Measurements from ENCODE around the gene VIM. TPM values are rescaled to one million over a fixed set of nuclear protein-coding genes. Genes with fewer than 3 reads are reported as not detected.
"Not testable (repeated sequence)": the region's sequence is repeated elsewhere in the genome, so short reads cannot be mapped to it uniquely, and the experiment has no call there.

VIM gene
- total and polyA plus RNA-seq, 5 donors from 2014 or later = 430 to 1,005 (median 491) TPM

DNA sequence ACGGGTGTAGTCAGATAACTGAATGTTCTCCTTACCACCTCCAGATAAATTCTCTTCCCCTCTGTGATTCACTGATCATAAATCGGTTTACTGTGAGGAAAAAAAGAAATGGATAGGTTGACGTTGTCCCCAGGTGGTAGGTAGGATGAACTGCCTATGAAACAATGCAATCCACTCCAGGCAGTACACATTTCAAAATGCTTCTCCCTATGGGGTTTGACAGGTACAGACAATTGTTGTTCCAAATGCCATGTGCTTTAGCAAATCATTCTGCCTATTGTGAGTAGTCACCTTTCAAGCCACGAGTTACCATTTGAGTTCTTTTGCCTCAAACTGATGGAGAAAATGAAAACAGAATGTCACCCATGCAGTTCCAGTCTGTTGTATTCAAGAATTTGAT lies 21.8 kb downstream of the VIM start:
- no peaks in the 10 kb centered on the region for H3K27me3 Mint-ChIP-seq
- peaks cover 5% of the 10 kb centered on the region for H3K36me3 Mint-ChIP-seq
- peak in 2 of 3 donors; percentile 18 to 44 for DNase-seq
- peak; percentile 60 to 65 for ATAC-seq (ENCODE audit: low read depth in 2 of 2)
- Histone ChIP-seq H3K4me3 (ENCODE audit: low read depth, low read length) (no peak overlapping the region), H3K27me3 (ENCODE audit: control insufficient read depth, insufficient read depth, low read length) (no peaks in the 10 kb centered on the region), H3K27ac (ENCODE audit: insufficient read depth, low read length, poor library complexity, severe bottlenecking) (no peak overlapping the region), H3K4me1 (ENCODE audit: control insufficient read depth, insufficient read depth, low read length, poor library complexity, severe bottlenecking) (no peaks in the 10 kb centered on the region), H3K36me3 (ENCODE audit: control insufficient read depth, insufficient read depth, low read length) (no peaks in the 10 kb centered on the region), H3K9me3 (ENCODE audit: control insufficient read depth in 2 of 2, low read length in 2 of 2) (no peaks in the 10 kb centered on the region)
- H3K9me3 Mint-ChIP-seq = peaks cover 0 to 4% (median 1%) of the 10 kb centered on the region in 7 donors
- H3K4me3 Mint-ChIP-seq = no peak overlapping the region
- H3K27ac Mint-ChIP-seq = peak overlapping the region in 1 of 3 donors; percentile 28
- H3K4me1 Mint-ChIP-seq = peaks cover 0 to 4% (median 0%) of the 10 kb centered on the region in 4 donors

DNA sequence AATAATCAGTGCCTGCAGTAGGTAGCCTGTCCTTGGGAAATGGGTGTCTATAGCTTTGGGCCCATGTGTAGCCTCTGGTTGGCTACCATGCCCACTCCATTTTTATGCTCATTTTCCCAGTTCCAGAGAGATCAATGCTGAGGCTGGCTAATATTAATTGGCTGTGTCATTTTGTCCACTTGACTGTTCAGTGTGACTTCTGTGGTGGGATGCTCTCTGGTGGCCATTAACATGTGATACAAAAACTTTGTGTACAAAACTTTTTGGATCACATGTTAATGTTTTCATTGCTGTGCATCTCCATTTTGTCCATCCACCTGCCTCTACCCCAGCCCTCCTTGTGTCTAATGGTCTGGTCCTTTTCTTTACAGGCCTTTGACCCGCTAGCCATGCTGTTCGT lies 22.7 kb downstream of the VIM start:
- H3K9me3 Mint-ChIP-seq = peaks cover 0 to 4% (median 1%) of the 10 kb centered on the region in 7 donors
- Histone ChIP-seq H3K36me3 (ENCODE audit: control insufficient read depth, insufficient read depth, low read length) (no peaks in the 10 kb centered on the region), H3K9me3 (ENCODE audit: control insufficient read depth in 2 of 2, low read length in 2 of 2) (no peaks in the 10 kb centered on the region), H3K27ac (ENCODE audit: insufficient read depth, low read length, poor library complexity, severe bottlenecking) (no peak overlapping the region), H3K27me3 (ENCODE audit: control insufficient read depth, insufficient read depth, low read length) (no peaks in the 10 kb centered on the region), H3K4me1 (ENCODE audit: control insufficient read depth, insufficient read depth, low read length, poor library complexity, severe bottlenecking) (no peaks in the 10 kb centered on the region), H3K4me3 (ENCODE audit: low read depth, low read length) (no peak overlapping the region)
- no peak overlapping the region for H3K4me3 Mint-ChIP-seq
- no peaks in the 10 kb centered on the region for H3K27me3 Mint-ChIP-seq
- no peak for DNase-seq
- H3K36me3 Mint-ChIP-seq = peaks cover 5% of the 10 kb centered on the region
- no peak for ATAC-seq (ENCODE audit: low read depth in 2 of 2)
- H3K4me1 Mint-ChIP-seq = peaks cover 0 to 4% (median 0%) of the 10 kb centered on the region in 4 donors
- H3K27ac Mint-ChIP-seq = no peak overlapping the region

DNA sequence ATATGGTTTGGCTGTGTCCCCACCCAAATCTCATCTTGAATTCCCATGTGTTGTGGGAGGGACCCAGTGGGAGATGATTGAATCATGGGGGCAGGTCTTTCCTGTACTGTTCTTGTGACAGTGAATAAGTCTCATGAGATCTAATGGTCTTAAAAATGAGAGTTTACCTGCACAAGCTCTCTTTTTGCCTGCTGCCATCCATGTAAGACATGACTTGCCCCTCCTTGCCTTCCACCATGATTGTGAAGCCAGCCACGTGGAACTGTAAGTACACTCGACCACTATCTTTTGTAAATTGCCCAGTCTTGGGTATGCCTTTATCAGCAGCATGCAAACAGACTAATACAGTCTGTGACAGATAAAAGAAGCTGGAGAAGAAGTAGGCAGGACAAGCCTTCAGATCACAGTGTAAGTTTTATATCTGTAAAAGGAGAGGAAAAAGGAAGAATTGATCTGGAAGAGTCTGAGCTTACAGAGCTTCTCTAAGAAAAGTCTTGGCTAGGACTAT lies 26.6 kb downstream of the VIM start:
- ATAC-seq (ENCODE audit: low read depth in 2 of 2) = not testable (repeated sequence)

DNA sequence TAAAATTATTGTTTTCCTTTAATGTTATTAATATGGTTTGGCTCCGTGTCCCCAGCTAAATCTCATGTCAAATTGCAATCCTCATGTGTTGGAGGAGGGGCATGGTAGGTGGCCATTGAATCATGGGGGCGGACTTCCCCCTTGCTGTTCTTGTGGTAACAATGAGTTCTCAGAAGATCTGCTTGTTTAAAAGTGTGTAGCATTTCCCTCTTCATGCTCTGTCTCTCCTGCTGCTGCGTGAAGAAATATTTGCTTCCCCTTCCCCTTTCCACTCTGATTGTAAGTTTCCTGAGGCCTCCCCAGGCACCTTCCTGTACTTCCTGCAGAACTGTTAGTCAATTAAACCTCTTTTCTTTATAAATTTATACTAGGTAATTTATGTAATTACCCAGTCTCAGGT lies 27.5 kb downstream of the VIM start:
- H3K4me1 Mint-ChIP-seq = peaks cover 4 to 10% (median 6%) of the 10 kb centered on the region in 4 donors
- ATAC-seq (ENCODE audit: low read depth in 2 of 2) (no peak), DNase-seq (no peak)
- Histone ChIP-seq H3K27me3 (ENCODE audit: control insufficient read depth, insufficient read depth, low read length) (no peaks in the 10 kb centered on the region), H3K4me1 (ENCODE audit: control insufficient read depth, insufficient read depth, low read length, poor library complexity, severe bottlenecking) (no peaks in the 10 kb centered on the region), H3K27ac (ENCODE audit: insufficient read depth, low read length, poor library complexity, severe bottlenecking) (no peak overlapping the region), H3K36me3 (ENCODE audit: control insufficient read depth, insufficient read depth, low read length) (no peaks in the 10 kb centered on the region), H3K9me3 (ENCODE audit: control insufficient read depth in 2 of 2, low read length in 2 of 2) (no peaks in the 10 kb centered on the region), H3K4me3 (ENCODE audit: low read depth, low read length) (no peak overlapping the region)
- no peaks in the 10 kb centered on the region for H3K36me3 Mint-ChIP-seq
- no peak overlapping the region for H3K27ac Mint-ChIP-seq
- no peak overlapping the region for H3K4me3 Mint-ChIP-seq
- peaks cover 0 to 6% (median 0%) of the 10 kb centered on the region in 7 donors for H3K9me3 Mint-ChIP-seq
- H3K27me3 Mint-ChIP-seq = no peaks in the 10 kb centered on the region

More for the DNA sequence above, 26.6 kb downstream of the VIM start:
- not testable (repeated sequence) for H3K4me1 Mint-ChIP-seq; H3K9me3 ChIP-seq (ENCODE audit: control insufficient read depth in 2 of 2, low read length in 2 of 2); H3K9me3 Mint-ChIP-seq; H3K36me3 Mint-ChIP-seq; H3K4me1 ChIP-seq (ENCODE audit: control insufficient read depth, insufficient read depth, low read length, poor library complexity, severe bottlenecking); H3K27me3 Mint-ChIP-seq; H3K4me3 Mint-ChIP-seq; DNase-seq; H3K27me3 ChIP-seq (ENCODE audit: control insufficient read depth, insufficient read depth, low read length); H3K27ac ChIP-seq (ENCODE audit: insufficient read depth, low read length, poor library complexity, severe bottlenecking); H3K36me3 ChIP-seq (ENCODE audit: control insufficient read depth, insufficient read depth, low read length); H3K27ac Mint-ChIP-seq; H3K4me3 ChIP-seq (ENCODE audit: low read depth, low read length)

DNA sequence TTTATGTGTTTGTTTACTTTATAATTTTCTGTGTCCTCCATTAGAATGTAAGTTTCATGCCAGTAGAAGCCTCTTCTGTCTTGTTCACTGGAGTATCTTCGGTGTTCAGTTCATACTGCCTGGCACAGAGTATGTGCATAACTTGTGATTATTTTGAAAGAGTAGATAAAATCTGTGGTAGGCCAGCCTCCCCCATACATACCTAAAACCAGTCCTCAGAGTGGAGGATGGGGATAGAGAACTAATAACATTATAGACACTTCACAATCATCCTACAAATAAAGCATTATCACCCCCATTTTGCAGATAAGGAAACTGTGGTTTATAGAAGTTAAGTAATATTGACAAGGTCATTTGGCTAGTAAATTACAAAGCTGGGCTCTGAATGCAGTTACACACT lies 28.0 kb downstream of the VIM start:
- DNase-seq (no peak), ATAC-seq (ENCODE audit: low read depth in 2 of 2) (no peak)
- no peak overlapping the region for H3K4me3 ChIP-seq (ENCODE audit: low read depth, low read length)
- H3K36me3 ChIP-seq (ENCODE audit: control insufficient read depth, insufficient read depth, low read length) = no peaks in the 10 kb centered on the region
- H3K4me3 Mint-ChIP-seq = no peak overlapping the region
- H3K27ac Mint-ChIP-seq = no peak overlapping the region
- H3K4me1 Mint-ChIP-seq = peaks cover 4 to 10% (median 6%) of the 10 kb centered on the region in 4 donors
- H3K27me3 Mint-ChIP-seq = no peaks in the 10 kb centered on the region
- H3K27me3 ChIP-seq (ENCODE audit: control insufficient read depth, insufficient read depth, low read length) = no peaks in the 10 kb centered on the region
- no peaks in the 10 kb centered on the region for H3K4me1 ChIP-seq (ENCODE audit: control insufficient read depth, insufficient read depth, low read length, poor library complexity, severe bottlenecking)
- no peaks in the 10 kb centered on the region for H3K36me3 Mint-ChIP-seq
- peaks cover 0 to 6% (median 0%) of the 10 kb centered on the region in 7 donors for H3K9me3 Mint-ChIP-seq
- no peaks in the 10 kb centered on the region for H3K9me3 ChIP-seq (ENCODE audit: control insufficient read depth in 2 of 2, low read length in 2 of 2)
- no peak overlapping the region for H3K27ac ChIP-seq (ENCODE audit: insufficient read depth, low read length, poor library complexity, severe bottlenecking)

DNA sequence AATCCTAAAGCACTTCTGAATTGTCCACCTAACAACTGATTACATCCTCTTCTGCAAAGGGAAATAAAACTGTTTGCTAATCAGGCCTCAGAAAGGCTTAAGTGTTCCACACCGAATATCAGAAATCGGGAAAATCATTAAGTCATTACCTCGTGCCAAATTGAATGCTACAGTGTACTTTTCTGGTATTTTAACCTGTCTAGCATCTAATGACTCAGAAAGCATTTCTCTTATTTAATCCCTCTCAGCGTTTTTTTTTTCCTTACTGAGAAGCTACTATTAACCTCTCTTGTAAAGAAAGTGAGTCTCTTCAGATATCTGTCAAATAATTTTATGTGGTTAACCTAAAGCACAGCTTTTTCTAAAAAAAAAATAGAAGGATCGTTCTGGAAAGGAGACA lies 28.6 kb downstream of the VIM start:
- H3K4me1 Mint-ChIP-seq = peaks cover 4 to 10% (median 6%) of the 10 kb centered on the region in 4 donors
- H3K9me3 Mint-ChIP-seq = peaks cover 0 to 6% (median 0%) of the 10 kb centered on the region in 7 donors
- Histone ChIP-seq H3K27me3 (ENCODE audit: control insufficient read depth, insufficient read depth, low read length) (no peaks in the 10 kb centered on the region), H3K36me3 (ENCODE audit: control insufficient read depth, insufficient read depth, low read length) (no peaks in the 10 kb centered on the region), H3K9me3 (ENCODE audit: control insufficient read depth in 2 of 2, low read length in 2 of 2) (peaks cover 3 to 5% of the 10 kb centered on the region in 2 experiments), H3K27ac (ENCODE audit: insufficient read depth, low read length, poor library complexity, severe bottlenecking) (no peak overlapping the region), H3K4me1 (ENCODE audit: control insufficient read depth, insufficient read depth, low read length, poor library complexity, severe bottlenecking) (no peaks in the 10 kb centered on the region), H3K4me3 (ENCODE audit: low read depth, low read length) (no peak overlapping the region)
- H3K27me3 Mint-ChIP-seq = no peaks in the 10 kb centered on the region
- ATAC-seq (ENCODE audit: low read depth in 2 of 2) (no peak), DNase-seq (no peak)
- H3K27ac Mint-ChIP-seq = no peak overlapping the region
- H3K4me3 Mint-ChIP-seq = no peak overlapping the region
- H3K36me3 Mint-ChIP-seq = no peaks in the 10 kb centered on the region

DNA sequence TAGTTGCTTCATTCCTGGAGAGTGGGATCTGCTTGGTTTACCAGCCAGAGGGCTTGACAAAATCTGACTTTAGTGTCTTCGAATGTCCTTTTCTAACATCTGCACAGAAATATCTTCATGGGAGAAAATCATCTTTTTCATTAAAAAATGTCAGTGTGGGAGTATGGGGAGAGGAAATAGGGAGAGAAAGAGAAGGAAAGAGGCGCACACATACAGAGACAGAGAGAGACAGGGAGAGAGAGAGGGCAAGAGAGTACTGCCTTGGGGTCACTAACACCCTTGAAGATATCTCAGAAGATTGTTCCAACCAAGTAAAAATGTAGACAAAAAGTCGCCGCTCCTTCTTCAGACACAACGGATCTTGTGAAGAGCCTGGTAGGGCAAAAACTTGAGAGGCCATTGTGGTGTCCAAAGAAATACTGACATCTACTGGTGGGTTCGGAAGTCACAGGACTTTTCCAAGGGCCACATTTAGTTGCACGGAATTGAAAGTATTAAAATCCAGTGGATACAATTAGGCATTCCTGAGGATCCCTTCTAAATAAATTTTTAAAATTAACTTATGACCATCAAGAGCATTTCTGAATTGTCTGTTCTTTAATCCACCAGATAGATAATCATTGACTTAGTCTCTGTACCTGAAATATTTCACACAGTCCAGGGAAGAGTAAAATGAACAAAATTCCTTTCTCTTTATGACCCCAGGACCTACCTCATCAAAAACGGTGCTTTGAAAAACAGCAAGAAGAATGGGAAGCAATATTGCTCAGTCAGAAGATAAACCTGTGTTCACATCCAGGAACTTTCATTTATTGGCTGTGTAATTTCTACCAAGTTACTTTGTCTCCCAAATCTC lies 29.7 kb downstream of the VIM start:
- Mint-ChIP-seq H3K27me3 (no peaks in the 10 kb centered on the region), H3K36me3 (no peaks in the 10 kb centered on the region), H3K4me1 (peaks cover 4 to 10% (median 6%) of the 10 kb centered on the region in 4 donors), H3K27ac (peak overlapping the region in 1 of 3 donors; percentile 82), H3K9me3 (peaks cover 0 to 8% (median 4%) of the 10 kb centered on the region in 7 donors), H3K4me3 (no peak overlapping the region)
- Histone ChIP-seq H3K27me3 (ENCODE audit: control insufficient read depth, insufficient read depth, low read length) (no peaks in the 10 kb centered on the region), H3K36me3 (ENCODE audit: control insufficient read depth, insufficient read depth, low read length) (no peaks in the 10 kb centered on the region), H3K4me3 (ENCODE audit: low read depth, low read length) (no peak overlapping the region), H3K27ac (ENCODE audit: insufficient read depth, low read length, poor library complexity, severe bottlenecking) (no peak overlapping the region), H3K4me1 (ENCODE audit: control insufficient read depth, insufficient read depth, low read length, poor library complexity, severe bottlenecking) (no peaks in the 10 kb centered on the region), H3K9me3 (ENCODE audit: control insufficient read depth in 2 of 2, low read length in 2 of 2) (peaks cover 8 to 16% of the 10 kb centered on the region in 2 experiments)
- DNase-seq (peak; percentile 29 to 79 (median 70)), ATAC-seq (ENCODE audit: low read depth in 2 of 2) (peak; percentile 84 to 87)

Data from CD4-positive, CD25-positive, alpha-beta regulatory T cell (primary cell).